GM21526 (cell line): Measurements from ENCODE around the gene PTPRG.

ENCODE experiments used
- ATAC-seq: cut with Tn5 transposase; IDR thresholded peaks from one replicate; pipeline ENCODE4 v1.9.1; 2021; ENCODE audit warnings: moderate library complexity; ENCODE audit not compliant: unreplicated experiment, low FRiP score

Gene PTPRG

GRCh38 chr3:61967019-61967418 is 405.6 kb downstream of the PTPRG start:
- no peak for ATAC-seq

GRCh38 chr3:61967937-61968336 is 406.6 kb downstream of the PTPRG start:
- no peak for ATAC-seq

- no peak for ATAC-seq
These were observed 413.3 kb downstream of the PTPRG start for GRCh38 chr3:61974662-61975061.

- no peak for ATAC-seq
These were observed 413.8 kb downstream of the PTPRG start for GRCh38 chr3:61975199-61975598.

- no peak for ATAC-seq
These were observed 414.6 kb downstream of the PTPRG start for GRCh38 chr3:61975936-61976335.

- ATAC-seq, result no peak
These were observed 417.4 kb downstream of the PTPRG start for GRCh38 chr3:61978460-61979419.

- ATAC-seq, result no peak
These were observed 418.3 kb downstream of the PTPRG start for GRCh38 chr3:61979638-61980037.

DNA sequence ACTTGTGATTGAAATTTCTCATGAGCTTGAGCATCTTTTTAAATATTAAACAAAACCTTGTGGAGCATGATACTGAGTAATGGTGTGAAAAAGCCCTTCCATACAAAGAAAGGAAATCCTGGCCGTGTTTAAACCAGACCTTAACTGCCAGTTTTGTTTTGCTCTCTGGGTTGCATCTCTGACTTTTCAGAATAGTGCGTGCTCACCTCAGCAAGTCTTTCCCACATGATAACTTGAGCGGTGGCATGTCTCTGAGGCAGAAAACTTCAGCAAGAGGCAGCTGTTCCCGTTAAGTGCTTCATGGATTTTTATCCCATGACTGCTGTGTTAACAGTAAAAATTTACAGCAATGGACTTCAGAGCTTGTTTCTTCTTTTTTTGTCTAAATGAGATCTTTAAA is 418.7 kb downstream of the PTPRG start:
- no peak for ATAC-seq

DNA sequence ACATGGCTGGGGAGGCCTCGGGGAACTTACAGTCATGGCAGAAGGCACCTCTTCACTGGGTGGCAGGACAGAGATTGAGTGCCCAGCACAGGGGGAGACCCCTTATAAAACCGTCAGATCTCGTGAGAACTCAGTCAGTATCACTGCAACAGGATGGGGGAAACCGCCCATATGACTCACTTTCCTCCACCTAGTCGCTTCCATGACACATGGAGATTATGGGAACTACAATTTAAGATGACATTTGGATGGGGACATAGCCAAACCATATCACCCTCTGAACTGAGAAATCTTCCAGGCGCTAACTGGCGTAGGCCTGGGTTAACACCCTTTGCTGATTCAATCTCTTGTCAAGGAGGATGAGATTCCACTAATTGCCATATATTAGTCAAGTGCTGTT is 419.7 kb downstream of the PTPRG start:
- ATAC-seq, result no peak

DNA sequence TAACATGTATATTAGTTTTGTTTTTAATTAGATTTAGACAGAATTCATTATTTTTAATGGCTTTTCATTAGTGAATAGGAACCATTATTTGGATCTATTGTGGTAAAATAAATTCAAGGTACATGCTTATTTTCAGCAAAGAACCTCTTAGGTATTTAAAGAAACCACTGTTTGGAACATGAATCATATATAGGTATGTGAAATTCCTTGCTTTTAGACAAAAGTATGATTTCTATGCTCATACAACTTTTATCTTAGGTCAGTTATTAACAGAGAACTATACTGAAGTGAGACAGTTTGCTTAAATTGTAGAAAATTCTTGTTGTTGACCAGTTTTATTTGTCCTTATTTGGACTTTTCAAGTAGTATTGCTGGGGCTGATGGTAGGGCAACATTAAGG is 422.1 kb downstream of the PTPRG start:
- no peak for ATAC-seq

- ATAC-seq, result no peak
These were observed 423.6 kb downstream of the PTPRG start for GRCh38 chr3:61985020-61985419.

GRCh38 chr3:61986473-61986872 is 425.1 kb downstream of the PTPRG start:
- no peak for ATAC-seq

- no peak for ATAC-seq
These were observed 428.3 kb downstream of the PTPRG start for GRCh38 chr3:61989681-61990080.

- ATAC-seq, result no peak
These were observed 429.1 kb downstream of the PTPRG start for GRCh38 chr3:61990327-61991027.

DNA sequence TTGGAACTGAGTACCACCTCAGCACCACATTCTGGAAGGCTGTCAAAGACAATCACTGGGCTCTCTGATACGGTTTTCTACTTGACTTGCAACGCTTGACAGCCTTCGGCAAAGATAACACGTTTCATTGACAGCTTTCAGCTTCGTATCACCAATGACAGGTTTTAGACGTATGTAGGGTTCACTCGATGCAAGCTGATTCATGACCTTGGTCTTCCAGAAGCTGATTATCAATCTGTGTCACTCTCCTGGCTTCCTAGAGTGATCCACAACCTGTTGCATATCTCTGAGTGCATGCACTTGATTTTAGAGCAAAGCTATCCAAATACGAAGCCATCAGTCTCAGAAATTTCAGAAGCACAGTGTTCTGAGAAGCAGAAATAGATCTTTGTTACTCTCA is 430.3 kb downstream of the PTPRG start:
- no peak for ATAC-seq

DNA sequence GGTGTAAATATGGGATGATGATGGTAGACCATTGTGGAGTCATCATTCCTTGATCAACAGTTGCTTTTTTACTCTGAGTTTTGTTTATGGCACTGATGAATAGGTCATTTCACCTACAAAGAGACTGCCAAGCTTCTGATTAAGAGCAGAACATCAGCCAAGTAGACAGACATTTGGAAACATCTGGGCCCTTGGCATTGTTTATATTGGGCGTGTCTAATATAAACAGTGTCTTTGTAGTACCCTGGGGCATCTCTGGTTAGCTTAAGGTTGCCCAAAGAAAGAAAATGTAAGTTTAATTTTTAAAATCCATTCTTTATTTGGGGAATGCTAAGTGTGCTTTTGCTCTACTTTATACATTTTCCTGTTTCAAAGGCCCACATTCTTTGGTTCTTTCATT is 435.0 kb downstream of the PTPRG start:
- no peak for ATAC-seq

DNA sequence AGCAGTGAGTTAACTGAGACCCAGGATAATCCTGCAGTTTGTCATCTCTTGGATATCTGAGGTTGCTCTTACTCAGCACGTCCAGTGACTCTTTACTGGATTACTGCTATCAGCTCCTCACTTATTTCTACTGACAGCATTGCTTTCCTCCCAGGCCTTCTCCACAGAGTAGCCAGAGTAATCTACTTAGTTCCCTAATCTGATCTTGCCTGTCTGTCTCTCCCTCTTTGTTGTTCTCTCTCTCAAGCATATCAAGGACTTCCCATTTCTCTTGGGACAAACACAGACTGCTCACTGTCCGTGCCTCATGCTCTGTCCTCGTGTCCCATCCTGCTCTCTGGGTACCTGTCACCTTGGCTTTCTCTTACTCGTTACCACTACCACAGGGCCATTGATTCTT is 435.7 kb downstream of the PTPRG start:
- no peak for ATAC-seq

GRCh38 chr3:62003835-62004234 is 442.5 kb downstream of the PTPRG start:
- no peak for ATAC-seq

DNA sequence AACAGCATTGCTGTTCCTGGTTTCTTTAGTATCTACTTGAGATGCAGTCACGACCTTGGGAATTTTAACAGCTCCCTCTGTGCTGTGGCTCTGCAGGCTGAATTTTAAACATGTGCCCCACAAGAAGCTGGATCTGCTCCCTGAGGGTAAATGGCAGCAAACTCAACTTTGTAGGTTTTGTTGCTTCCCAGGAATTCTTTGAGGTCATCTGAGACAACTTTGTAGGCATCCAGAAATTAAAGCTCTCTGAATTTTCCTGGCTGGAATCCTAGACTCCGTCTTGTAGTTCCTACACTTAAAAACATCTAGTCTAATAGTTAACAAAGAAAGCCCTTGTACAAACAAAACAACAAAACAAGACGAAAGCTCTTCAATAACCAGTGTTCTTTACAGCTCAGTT is 445.7 kb downstream of the PTPRG start:
- no peak for ATAC-seq

- no peak for ATAC-seq
These were observed 449.6 kb downstream of the PTPRG start for GRCh38 chr3:62010989-62011388.

GRCh38 chr3:62011666-62012065 is 450.3 kb downstream of the PTPRG start:
- ATAC-seq, result no peak

- no peak for ATAC-seq
These were observed 452.6 kb downstream of the PTPRG start for GRCh38 chr3:62013951-62014350.
